Brain microvascular endothelial cell (primary cell): ENCODE measurements around the gene PRPF19.
A peak's percentile ranks its signal among the peaks of the same experiment; 100 is the strongest.

Experiments
- DNase-seq: peaks from one replicate; pipeline ENCODE4 v3.0.0-alpha.2; 2020
- H3K27ac ChIP-seq: fragments of 250-450 bp; sonication (Bioruptor Pico); 2 replicates; pipeline ENCODE4 v1.5.1; 2020; ENCODE audit warnings: mild to moderate bottlenecking, moderate library complexity
- H3K27me3 ChIP-seq: fragments of 250-450 bp; sonication (Bioruptor Pico); replicated peaks from 2 replicates; pipeline ENCODE4 v1.5.1; 2020; ENCODE audit warnings: mild to moderate bottlenecking
- H3K36me3 ChIP-seq: fragments of 250-450 bp; sonication (Bioruptor Pico); replicated peaks from 2 replicates; pipeline ENCODE4 v1.5.1; 2020; ENCODE audit warnings: mild to moderate bottlenecking
- H3K4me3 ChIP-seq: 2 replicates; pipeline ENCODE4 v1.5.1; 2011; ENCODE audit warnings: low read depth, mild to moderate bottlenecking, control low read depth, low read length, moderate library complexity
- CTCF ChIP-seq: IDR thresholded peaks from 2 replicates; pipeline ENCODE4 v1.5.1; 2011; ENCODE audit warnings: low read depth, mild to moderate bottlenecking, moderate library complexity, low read length, control low read depth, inconsistent platforms; ENCODE audit errors: missing control alignments
- in situ Hi-C: cut with HindIII; loops from 2 replicates; pipeline ENCODE4 v1.10.0; 2017; ENCODE audit warnings: low sequenced_read_pairs, low pct_ligation_motif_present

The PRPF19 gene

DNA sequence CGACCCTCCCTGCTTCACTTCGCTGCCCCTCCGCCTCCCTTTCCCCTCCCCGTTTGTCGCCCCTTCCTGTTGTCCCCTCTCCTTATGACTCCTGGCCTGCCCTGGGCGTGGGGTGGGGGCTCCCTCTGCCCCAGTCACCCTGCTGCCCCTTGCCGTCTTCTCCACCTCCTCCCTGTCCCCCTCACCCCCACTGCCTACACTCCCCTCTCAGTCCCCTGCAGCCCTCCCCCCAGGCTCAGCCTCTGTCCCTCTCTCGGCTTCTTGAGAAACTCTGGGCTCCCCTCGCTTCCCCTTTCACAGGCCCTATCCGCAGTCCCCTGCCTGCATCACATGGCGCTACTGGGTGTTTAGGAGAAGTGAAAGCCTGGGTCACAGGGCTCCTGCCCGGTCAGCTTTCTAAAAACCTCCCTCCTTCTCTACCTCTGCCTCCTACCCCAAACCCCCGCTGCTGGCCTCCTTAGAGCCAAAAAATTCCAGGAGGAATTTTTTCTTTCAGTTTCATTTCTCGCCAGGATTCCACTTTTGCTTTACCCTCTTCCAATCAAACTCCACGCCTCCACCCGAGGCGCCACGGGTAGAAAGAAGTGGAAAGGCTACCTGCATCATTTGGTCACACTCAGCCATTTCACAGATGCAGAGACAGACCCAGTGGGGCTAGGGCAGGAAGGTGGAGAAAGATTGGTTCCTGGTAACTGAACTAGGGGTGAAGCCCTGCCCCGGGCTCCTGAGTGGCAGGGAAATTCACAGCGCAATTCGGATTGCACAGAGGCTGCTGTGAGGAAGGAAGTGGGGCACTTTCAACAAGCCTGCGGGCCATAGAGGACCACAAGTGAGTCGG is 45.7 kb upstream of the PRPF19 start, which contains the start of gene SLC15A3:
Gene SLC15A3 (minus strand): TSS at position 273 of the 838 bp plus-strand sequence. CDS start 625 bp downstream, outside the sequence.
- Histone ChIP-seq H3K4me3 (peak within 1 kb of the TSS; percentile 53), H3K27me3 (peaks cover 5% of the 10 kb centered on the region), H3K27ac (no peak within 1 kb of the TSS), H3K36me3 (no peaks in the 10 kb centered on the region)
- no peak for DNase-seq
- TF ChIP-seq CTCF, result no peak
- in situ Hi-C loops, result no loop called here

DNA sequence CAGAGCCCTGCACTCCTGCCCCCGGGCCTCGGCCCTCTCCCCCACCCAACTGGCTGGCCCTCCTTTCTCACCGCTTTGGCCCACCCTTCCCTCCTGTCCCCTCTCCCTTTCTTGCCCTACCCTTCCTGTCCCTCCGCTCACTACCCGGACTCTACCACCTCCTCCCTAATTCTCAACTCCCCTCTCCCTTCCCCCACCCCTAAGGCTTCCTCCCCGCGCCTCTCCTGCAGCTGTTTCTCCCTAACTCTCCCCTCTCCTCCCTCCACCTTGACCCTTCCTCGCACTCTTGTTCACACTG is 45.2 kb upstream of the PRPF19 start:
- no peak for TF ChIP-seq CTCF
- Histone ChIP-seq H3K27me3 (peaks cover 5% of the 10 kb centered on the region), H3K27ac (no peak overlapping the region), H3K36me3 (no peaks in the 10 kb centered on the region), H3K4me3 (peak overlapping the region; percentile 53)
- in situ Hi-C loops, result no loop called here
- no peak for DNase-seq

GRCh38 chr11:60950933-60951605 is 44.7 kb upstream of the PRPF19 start:
- TF ChIP-seq CTCF, result no peak
- H3K4me3 ChIP-seq, result no peak overlapping the region
- no peak overlapping the region for H3K27ac ChIP-seq
- H3K36me3 ChIP-seq, result no peaks in the 10 kb centered on the region
- DNase-seq, result no peak
- in situ Hi-C loops, result no loop called here
- peaks cover 5% of the 10 kb centered on the region for H3K27me3 ChIP-seq

DNA sequence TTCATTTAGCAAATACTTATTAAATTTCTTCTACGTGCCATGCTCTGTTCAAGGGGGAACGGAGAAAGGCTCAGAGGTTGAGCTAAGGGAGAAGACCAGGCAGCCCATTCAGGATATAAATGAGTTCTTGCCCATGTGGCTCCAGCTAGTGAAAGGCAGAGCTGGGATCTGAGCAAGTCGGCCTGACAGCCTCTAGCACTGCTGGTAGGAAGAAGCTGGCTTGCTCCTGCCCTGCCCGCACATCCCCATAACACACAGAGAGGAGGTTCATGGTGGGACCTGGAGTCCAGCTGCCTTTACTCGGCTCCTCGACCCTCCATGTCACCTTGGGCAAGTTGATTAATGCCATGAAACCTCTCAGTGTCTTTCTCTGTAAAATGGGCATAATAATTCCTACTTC is 43.6 kb upstream of the PRPF19 start:
- DNase-seq, result no peak
- H3K27me3 ChIP-seq, result peaks cover 5% of the 10 kb centered on the region
- TF ChIP-seq CTCF, result no peak
- no peak overlapping the region for H3K27ac ChIP-seq
- in situ Hi-C loops, result no loop called here
- H3K4me3 ChIP-seq, result no peak overlapping the region
- no peaks in the 10 kb centered on the region for H3K36me3 ChIP-seq

- TF ChIP-seq CTCF, result no peak
- peaks cover 5% of the 10 kb centered on the region for H3K27me3 ChIP-seq
- no peaks in the 10 kb centered on the region for H3K36me3 ChIP-seq
- in situ Hi-C loops, result no loop called here
- DNase-seq, result no peak
- H3K4me3 ChIP-seq, result no peak overlapping the region
- H3K27ac ChIP-seq, result no peak overlapping the region
Observed at GRCh38 chr11:60948250-60948649, 41.9 kb upstream of the PRPF19 start.

DNA sequence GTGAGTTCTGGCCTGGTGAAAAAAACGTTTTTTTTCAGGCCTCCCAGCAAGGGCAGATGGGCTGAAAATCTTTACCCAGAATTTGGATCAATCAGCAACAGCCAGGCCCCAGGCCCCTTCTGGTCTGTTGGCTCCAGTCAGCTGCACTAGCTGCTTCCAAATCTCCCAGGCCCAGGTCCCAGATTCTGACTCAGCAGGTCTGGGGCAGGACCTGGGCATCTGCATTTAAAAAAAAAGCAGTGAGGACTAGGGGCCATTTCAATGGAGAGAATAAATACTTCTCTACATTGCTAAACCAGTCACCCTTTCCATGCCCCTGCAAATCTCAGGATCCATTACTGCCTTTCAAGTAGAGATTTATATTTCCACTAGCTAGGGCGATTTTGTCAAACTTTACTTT is 41.3 kb upstream of the PRPF19 start:
- no peak overlapping the region for H3K27ac ChIP-seq
- TF ChIP-seq CTCF, result no peak
- H3K27me3 ChIP-seq, result peaks cover 5% of the 10 kb centered on the region
- no peak for DNase-seq
- no peak overlapping the region for H3K4me3 ChIP-seq
- in situ Hi-C loops, result no loop called here
- H3K36me3 ChIP-seq, result no peaks in the 10 kb centered on the region
